C4-2B (cell line): ENCODE results near the gene PRRT3.

Experiments used
- ZFX ChIP-seq: fragments of 450-650 bp; IDR thresholded peaks from 2 replicates; pipeline ENCODE4 v1.6.1; 2017
- TF ChIP-seq, protein P1 (sequence below): fragments of 450-650 bp; conservative IDR thresholded peaks from 2 replicates; pipeline ENCODE4 v1.5.1; 2017; ENCODE audit warnings: mild to moderate bottlenecking

DNA sequence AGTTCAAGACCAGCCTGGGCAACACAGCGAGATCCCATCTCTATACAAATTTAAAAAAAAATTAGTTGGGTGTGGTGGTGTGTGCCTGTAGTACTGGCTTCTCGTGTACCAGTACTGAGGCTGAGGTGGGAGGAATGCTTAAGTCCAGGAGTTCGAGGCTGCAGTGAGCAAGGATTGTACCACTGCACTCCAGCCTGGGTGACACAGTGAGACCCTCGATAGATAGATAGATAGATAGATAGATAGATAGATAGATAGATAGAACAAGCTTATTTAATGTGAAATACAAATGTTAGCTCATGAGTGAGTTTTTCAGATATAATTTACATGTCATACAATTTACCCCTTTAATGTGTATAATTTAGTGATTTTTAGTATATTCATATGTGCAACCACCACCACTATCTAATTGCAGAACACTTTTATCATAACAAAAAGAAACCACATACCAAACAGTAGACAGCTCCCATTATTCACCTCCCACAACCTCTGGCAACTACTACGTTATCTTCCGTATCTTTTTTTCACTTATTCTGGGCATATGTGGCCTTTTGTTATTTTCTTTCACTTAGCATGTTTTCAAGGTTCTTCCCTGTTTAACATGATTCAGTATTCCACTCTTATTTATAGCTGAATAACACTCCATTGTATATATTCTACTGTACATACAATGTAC is 13.1 kb upstream of the PRRT3 start:
- TF ChIP-seq, protein P1, sequence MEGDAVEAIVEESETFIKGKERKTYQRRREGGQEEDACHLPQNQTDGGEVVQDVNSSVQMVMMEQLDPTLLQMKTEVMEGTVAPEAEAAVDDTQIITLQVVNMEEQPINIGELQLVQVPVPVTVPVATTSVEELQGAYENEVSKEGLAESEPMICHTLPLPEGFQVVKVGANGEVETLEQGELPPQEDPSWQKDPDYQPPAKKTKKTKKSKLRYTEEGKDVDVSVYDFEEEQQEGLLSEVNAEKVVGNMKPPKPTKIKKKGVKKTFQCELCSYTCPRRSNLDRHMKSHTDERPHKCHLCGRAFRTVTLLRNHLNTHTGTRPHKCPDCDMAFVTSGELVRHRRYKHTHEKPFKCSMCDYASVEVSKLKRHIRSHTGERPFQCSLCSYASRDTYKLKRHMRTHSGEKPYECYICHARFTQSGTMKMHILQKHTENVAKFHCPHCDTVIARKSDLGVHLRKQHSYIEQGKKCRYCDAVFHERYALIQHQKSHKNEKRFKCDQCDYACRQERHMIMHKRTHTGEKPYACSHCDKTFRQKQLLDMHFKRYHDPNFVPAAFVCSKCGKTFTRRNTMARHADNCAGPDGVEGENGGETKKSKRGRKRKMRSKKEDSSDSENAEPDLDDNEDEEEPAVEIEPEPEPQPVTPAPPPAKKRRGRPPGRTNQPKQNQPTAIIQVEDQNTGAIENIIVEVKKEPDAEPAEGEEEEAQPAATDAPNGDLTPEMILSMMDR, result no peak
- no peak for TF ChIP-seq ZFX
